ENCODE results near the gene GRID1.
A peak's percentile ranks its signal among the peaks of the same experiment; 100 is the strongest.

Gene GRID1

DNA sequence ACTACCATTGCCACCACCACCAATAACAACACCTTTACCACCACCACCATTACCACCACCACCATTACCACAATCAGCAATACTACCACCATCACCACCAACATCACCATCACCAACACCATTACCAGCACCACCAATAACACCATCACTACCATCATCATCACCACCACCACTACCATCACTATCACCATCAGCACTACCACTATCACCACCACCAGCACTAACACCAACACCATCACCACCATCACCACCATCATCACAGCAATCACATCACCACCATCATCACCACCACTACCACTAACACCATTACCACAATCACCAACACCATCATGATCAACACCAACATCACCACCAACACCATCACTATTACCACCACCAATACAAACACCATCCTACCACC is 249.5 kb downstream of the GRID1 start:
- TF ChIP-seq, protein P1, sequence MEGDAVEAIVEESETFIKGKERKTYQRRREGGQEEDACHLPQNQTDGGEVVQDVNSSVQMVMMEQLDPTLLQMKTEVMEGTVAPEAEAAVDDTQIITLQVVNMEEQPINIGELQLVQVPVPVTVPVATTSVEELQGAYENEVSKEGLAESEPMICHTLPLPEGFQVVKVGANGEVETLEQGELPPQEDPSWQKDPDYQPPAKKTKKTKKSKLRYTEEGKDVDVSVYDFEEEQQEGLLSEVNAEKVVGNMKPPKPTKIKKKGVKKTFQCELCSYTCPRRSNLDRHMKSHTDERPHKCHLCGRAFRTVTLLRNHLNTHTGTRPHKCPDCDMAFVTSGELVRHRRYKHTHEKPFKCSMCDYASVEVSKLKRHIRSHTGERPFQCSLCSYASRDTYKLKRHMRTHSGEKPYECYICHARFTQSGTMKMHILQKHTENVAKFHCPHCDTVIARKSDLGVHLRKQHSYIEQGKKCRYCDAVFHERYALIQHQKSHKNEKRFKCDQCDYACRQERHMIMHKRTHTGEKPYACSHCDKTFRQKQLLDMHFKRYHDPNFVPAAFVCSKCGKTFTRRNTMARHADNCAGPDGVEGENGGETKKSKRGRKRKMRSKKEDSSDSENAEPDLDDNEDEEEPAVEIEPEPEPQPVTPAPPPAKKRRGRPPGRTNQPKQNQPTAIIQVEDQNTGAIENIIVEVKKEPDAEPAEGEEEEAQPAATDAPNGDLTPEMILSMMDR (conservative IDR thresholded peaks at IDR 0.05; ENCODE audit: control insufficient read depth, insufficient read depth, low read depth, low read length) = no peak
- H3K4me3 ChIP-seq (ENCODE audit: control insufficient read depth, low read depth, low read length) = no peak overlapping the region
- no peak for DNase-seq (ENCODE audit: low read depth)

DNA sequence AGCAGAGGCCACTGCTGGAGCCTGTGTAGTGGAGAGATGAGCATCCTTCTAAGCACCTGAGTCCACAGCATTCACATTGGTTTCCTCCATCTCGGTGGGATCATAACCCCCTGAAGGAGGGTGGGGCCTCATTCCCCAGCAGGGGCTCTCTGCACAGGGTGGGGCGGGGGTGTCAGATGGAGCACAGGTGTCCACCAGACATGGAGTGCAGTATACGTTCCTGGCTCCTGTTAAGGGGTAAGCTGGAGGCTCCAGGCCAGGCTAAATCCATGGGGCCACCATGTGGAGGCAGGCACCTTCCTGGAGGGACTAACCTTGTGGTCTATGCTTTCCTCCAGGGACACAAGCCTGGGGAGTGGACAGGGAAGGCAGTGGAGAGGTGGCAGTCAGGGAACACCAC is 252.6 kb downstream of the GRID1 start:
- H3K4me3 ChIP-seq (ENCODE audit: control insufficient read depth, low read depth, low read length) = no peak overlapping the region
- TF ChIP-seq, protein P1 (conservative IDR thresholded peaks at IDR 0.05; ENCODE audit: control insufficient read depth, insufficient read depth, low read depth, low read length) = no peak
- no peak for DNase-seq (ENCODE audit: low read depth)

DNA sequence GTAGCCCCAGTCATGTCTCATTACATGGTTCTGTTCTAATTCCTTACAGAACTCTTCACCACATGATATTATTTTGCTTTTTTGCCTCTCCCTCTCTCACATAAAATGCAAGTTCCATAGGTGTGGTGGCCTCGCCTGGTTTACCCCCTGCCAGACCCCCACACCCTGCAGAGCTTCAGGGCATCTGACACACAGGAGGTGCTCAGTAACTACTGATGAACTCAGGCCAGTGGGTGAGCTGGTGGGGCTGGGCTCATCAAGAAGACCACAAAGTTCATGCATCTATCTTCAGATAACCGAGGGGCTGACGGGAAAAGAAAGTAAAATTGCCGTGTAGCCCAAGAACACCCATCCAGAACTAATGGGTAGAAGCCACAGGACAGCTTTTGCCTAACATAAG is 253.1 kb downstream of the GRID1 start:
- no peak overlapping the region for H3K4me3 ChIP-seq (ENCODE audit: control insufficient read depth, low read depth, low read length)
- no peak for DNase-seq (ENCODE audit: low read depth)
- TF ChIP-seq, protein P1 (conservative IDR thresholded peaks at IDR 0.05; ENCODE audit: control insufficient read depth, insufficient read depth, low read depth, low read length) = no peak

DNA sequence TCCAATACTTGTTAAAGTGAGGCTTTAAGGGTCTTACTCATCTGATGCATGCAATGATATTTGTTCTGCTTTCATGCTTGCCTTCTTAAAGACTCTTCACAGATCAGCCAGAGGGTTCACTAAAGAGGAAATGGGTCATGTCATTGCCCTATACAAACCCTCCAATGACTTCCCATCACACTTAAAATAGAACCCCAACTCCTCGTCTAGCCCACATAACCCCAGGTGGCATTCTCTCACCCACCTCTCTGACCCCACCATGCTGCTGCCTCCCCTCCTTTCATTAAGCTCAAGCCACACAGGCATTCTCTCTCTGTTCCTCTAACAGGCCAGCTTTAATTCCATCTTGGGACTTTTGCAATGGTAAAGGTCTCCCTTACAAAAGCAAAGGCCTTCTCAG is 253.6 kb downstream of the GRID1 start:
- no peak for DNase-seq (ENCODE audit: low read depth)
- H3K4me3 ChIP-seq (ENCODE audit: control insufficient read depth, low read depth, low read length) = no peak overlapping the region
- TF ChIP-seq, protein P1 (conservative IDR thresholded peaks at IDR 0.05; ENCODE audit: control insufficient read depth, insufficient read depth, low read depth, low read length) = no peak

DNA sequence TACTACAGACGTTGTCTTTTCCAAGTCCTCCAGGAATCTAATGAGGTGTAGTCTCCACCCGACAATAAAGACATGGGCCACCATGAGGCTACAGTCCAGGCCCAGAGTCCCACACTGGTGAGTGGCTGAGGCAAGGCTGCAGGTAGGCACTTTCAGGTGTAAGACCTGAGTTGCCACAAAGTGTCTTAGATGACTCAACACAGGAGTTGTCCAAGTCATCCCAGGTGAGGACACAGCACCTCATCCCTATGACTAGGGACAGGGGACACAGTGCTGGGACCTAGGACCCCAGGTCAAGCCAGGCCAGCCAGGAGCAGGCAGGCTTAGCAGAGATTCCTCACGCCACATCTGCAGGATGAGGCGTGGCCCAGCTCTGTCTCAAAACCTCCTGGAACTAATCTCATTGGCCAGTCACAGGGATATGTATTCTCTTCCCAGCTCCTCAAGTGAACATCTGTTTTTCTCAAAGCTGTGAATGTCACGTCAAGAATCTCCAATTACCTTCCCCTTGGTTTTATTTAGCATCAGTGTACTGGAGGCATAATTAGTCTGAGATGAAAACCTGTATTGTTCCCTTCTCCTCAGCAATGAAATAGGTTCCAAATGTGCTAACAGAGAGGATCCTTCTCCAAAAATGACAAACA is 254.6 kb downstream of the GRID1 start:
- H3K4me3 ChIP-seq (ENCODE audit: control insufficient read depth, low read depth, low read length) = no peak overlapping the region
- TF ChIP-seq, protein P1 (conservative IDR thresholded peaks at IDR 0.05; ENCODE audit: control insufficient read depth, insufficient read depth, low read depth, low read length) = no peak
- no peak for DNase-seq (ENCODE audit: low read depth)

DNA sequence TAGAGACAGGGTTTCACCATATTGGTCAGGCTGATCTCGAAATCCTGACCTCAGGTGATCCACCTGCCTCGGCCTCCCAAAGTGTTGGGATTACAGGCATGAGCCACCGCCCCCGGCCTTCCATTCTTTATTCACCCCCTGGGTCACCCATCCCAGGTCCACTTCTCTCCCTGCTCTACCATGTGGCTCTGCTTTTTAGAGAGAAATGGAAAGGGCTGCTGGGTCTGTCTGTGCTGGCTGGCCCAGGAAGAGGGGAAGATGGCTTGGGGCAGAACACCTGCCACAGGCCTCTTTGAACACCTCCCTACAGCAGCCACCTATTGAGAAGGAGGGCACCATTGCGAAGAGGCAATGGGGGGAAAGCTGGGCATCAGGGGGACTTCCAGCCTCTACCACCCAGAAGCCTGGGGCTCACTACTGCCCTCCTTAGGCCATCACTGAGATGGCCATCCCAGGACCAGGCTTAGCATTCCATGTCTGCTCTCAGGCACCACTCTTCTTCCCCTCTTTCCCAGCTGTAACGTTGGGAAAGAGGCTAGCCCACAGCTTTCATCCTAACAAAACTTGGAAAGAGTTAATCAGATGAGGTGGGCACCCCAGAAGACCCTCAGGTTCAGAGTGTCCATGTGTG is 256.3 kb downstream of the GRID1 start:
- TF ChIP-seq, protein P1 (conservative IDR thresholded peaks at IDR 0.05; ENCODE audit: control insufficient read depth, insufficient read depth, low read depth, low read length) = peak; percentile 9
- DNase-seq (ENCODE audit: low read depth) = no peak

More for the DNA sequence above, 256.3 kb downstream of the GRID1 start:
- H3K4me3 ChIP-seq (ENCODE audit: control insufficient read depth, low read depth, low read length) = no peak overlapping the region

Measured in fibroblast of mammary gland (primary cell).